Smooth muscle cell (in vitro differentiated cells): ENCODE data around the gene HSD17B1. TPM values are rescaled to one million over a fixed set of nuclear protein-coding genes. Genes with fewer than 3 reads are reported as not detected.

Experiments used
- DNase-seq: peaks from one replicate; lab custom pipeline; 2025; ENCODE audit not compliant: unreplicated experiment; lab: John Stamatoyannopoulos, UW
- H2AFZ ChIP-seq: fragments of 200-600 bp; sonication (generic); 2 replicates; pipeline ENCODE4 v1.6.0; 2016; ENCODE audit warnings: antibody characterized with exemption, low read depth, mild to moderate bottlenecking
- H3F3A ChIP-seq: fragments of 200-600 bp; sonication (generic); 2 replicates; pipeline ENCODE4 v1.6.0; 2017; ENCODE audit warnings: antibody characterized with exemption, low read depth
- H3K27ac ChIP-seq: fragments of 200-600 bp; sonication (generic); 2 replicates; pipeline ENCODE4 v1.5.1; 2016; ENCODE audit warnings: low read depth, mild to moderate bottlenecking
- H3K27me3 ChIP-seq: fragments of 200-600 bp; sonication (generic); 2 replicates; pipeline ENCODE4 v1.6.1; 2016; ENCODE audit warnings: low read depth, mild to moderate bottlenecking
- H3K36me3 ChIP-seq: fragments of 200-600 bp; sonication (generic); 2 replicates; pipeline ENCODE4 v1.5.1; 2016; ENCODE audit warnings: low read depth
- H3K4me1 ChIP-seq: fragments of 200-600 bp; sonication (generic); 2 replicates; pipeline ENCODE4 v1.5.1; 2016; ENCODE audit warnings: low read depth
- H3K4me2 ChIP-seq: fragments of 200-600 bp; sonication (generic); 2 replicates; pipeline ENCODE4 v1.6.0; 2016; ENCODE audit warnings: mild to moderate bottlenecking
- H3K4me3 ChIP-seq: fragments of 200-600 bp; sonication (generic); 2 replicates; pipeline ENCODE4 v1.5.1; 2016; ENCODE audit warnings: mild to moderate bottlenecking
- H3K79me2 ChIP-seq: fragments of 200-600 bp; sonication (generic); 2 replicates; pipeline ENCODE4 v1.6.0; 2016; ENCODE audit warnings: low read depth, mild to moderate bottlenecking
- H3K9ac ChIP-seq: fragments of 200-600 bp; sonication (generic); 2 replicates; pipeline ENCODE4 v1.6.0; 2016; ENCODE audit warnings: low read depth
- H3K9me3 ChIP-seq: fragments of 200-600 bp; sonication (generic); replicated peaks from 2 replicates; pipeline ENCODE4 v1.5.1; 2016; ENCODE audit warnings: low read depth
- H4K20me1 ChIP-seq: fragments of 200-600 bp; sonication (generic); 2 replicates; pipeline ENCODE4 v1.6.0; 2016; ENCODE audit warnings: low read depth
- WGBS: methylation state at CpG from one replicate; pipeline ENCODE4 v1.1.7; 2016; ENCODE audit warnings: low lambda C conversion rate; 5-methylcytosine and 5-hydroxymethylcytosine counted together
- polyA plus RNA-seq: library from polyadenylated mRNA; unstranded; fragments of >200 nt; fragmentation: Nextera tagmentation; extraction: Ambion mirVana; gene quantifications from 2 replicates; pipeline ENCODE4 v1.2.1, GENCODE V29; 2016
- total RNA-seq: library from RNA; depleted of rRNA; stranded (reverse); fragments of >200 nt; gene quantifications from 2 replicates; pipeline ENCODE4 v1.2.3, GENCODE V29; 2014
- TF ChIP-seq, protein P1 (sequence below): fragments of 200-600 bp; sonication (generic); IDR thresholded peaks from 2 replicates; pipeline ENCODE4 v1.5.1; 2017; ENCODE audit warnings: borderline replicate concordance, mild to moderate bottlenecking, antibody characterized with exemption; ENCODE audit not compliant: insufficient read depth, poor library complexity, severe bottlenecking

HSD17B1 gene
- total and polyA plus RNA-seq, 2 experiments from 2014 or later = 0.40 to 3.5 TPM

GRCh38 chr17:42535155-42536047 lies 17.3 kb upstream of the HSD17B1 start:
- no peaks in the 10 kb centered on the region for H3K9me3 ChIP-seq
- no peaks in the 10 kb centered on the region for H3K36me3 ChIP-seq
- peak overlapping the region; percentile 85 for H3K4me2 ChIP-seq
- WGBS = 56% methylated on average over 26 of the region's 26 CpGs
- no peak overlapping the region for H3K9ac ChIP-seq
- peak overlapping the region; percentile 65 for H3K4me3 ChIP-seq
- no peaks in the 10 kb centered on the region for H3K27me3 ChIP-seq
- peaks cover 5% of the 10 kb centered on the region for H3K79me2 ChIP-seq
- H2AFZ ChIP-seq = peak overlapping the region; percentile 69
- H3K27ac ChIP-seq = peak overlapping the region; percentile 36
- H4K20me1 ChIP-seq = no peaks in the 10 kb centered on the region
- TF ChIP-seq, protein P1, sequence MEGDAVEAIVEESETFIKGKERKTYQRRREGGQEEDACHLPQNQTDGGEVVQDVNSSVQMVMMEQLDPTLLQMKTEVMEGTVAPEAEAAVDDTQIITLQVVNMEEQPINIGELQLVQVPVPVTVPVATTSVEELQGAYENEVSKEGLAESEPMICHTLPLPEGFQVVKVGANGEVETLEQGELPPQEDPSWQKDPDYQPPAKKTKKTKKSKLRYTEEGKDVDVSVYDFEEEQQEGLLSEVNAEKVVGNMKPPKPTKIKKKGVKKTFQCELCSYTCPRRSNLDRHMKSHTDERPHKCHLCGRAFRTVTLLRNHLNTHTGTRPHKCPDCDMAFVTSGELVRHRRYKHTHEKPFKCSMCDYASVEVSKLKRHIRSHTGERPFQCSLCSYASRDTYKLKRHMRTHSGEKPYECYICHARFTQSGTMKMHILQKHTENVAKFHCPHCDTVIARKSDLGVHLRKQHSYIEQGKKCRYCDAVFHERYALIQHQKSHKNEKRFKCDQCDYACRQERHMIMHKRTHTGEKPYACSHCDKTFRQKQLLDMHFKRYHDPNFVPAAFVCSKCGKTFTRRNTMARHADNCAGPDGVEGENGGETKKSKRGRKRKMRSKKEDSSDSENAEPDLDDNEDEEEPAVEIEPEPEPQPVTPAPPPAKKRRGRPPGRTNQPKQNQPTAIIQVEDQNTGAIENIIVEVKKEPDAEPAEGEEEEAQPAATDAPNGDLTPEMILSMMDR = no peak
- no peak for DNase-seq
- H3K4me1 ChIP-seq = no peaks in the 10 kb centered on the region
- H3F3A ChIP-seq = peaks cover 12% of the 10 kb centered on the region

GRCh38 chr17:42536048-42536371 lies 16.7 kb upstream of the HSD17B1 start, which contains the start of gene NAGLU:
Gene NAGLU, plus strand, starts transcription at chr17:42536241. Its CDS starts 32 bp downstream, at chr17:42536273.
- peak within 1 kb of the TSS; percentile 26 for H3K9ac ChIP-seq
- H3K9me3 ChIP-seq = no peaks in the 10 kb centered on the region
- H3F3A ChIP-seq = peaks cover 8% of the 10 kb centered on the region
- H3K27ac ChIP-seq = peak within 1 kb of the TSS; percentile 36
- H4K20me1 ChIP-seq = no peaks in the 10 kb centered on the region
- peak within 1 kb of the TSS; percentile 65 for H3K4me3 ChIP-seq
- peak within 1 kb of the TSS; percentile 85 for H3K4me2 ChIP-seq
- H3K36me3 ChIP-seq = no peaks in the 10 kb centered on the region
- TF ChIP-seq, protein P1 = no peak
- DNase-seq = peak; percentile 73
- WGBS = 2% methylated on average over 22 of the region's 40 CpGs
- H3K4me1 ChIP-seq = no peaks in the 10 kb centered on the region
- H3K79me2 ChIP-seq = peaks cover 5% of the 10 kb centered on the region
- H3K27me3 ChIP-seq = no peaks in the 10 kb centered on the region
- peak within 1 kb of the TSS; percentile 69 for H2AFZ ChIP-seq

- Histone ChIP-seq H3K4me2 (peak overlapping the region; percentile 85), H4K20me1 (no peaks in the 10 kb centered on the region), H3K9me3 (no peaks in the 10 kb centered on the region), H3K27me3 (no peaks in the 10 kb centered on the region), H3F3A (peaks cover 2% of the 10 kb centered on the region), H3K9ac (peak overlapping the region; percentile 26), H3K4me3 (peak overlapping the region; percentile 65), H3K79me2 (peaks cover 5% of the 10 kb centered on the region), H3K27ac (no peak overlapping the region), H2AFZ (no peak overlapping the region), H3K4me1 (no peaks in the 10 kb centered on the region), H3K36me3 (no peaks in the 10 kb centered on the region)
- TF ChIP-seq, protein P1 = no peak
- peak; percentile 72 for DNase-seq
- WGBS = 3% methylated on average over 53 of the region's 65 CpGs
Observed at GRCh38 chr17:42536372-42537155, 16.2 kb upstream of the HSD17B1 start.
